ENCODE results near the gene SLX4IP.

- TF ChIP-seq CTCF (IDR thresholded peaks at IDR 0.05), result peak; percentile 84
- TF ChIP-seq EZH2 (IDR thresholded peaks at IDR 0.05; ENCODE audit: borderline replicate concordance, insufficient read depth, low read depth, low read length, poor library complexity, severe bottlenecking), result no peak
Observed at GRCh38 chr20:10427060-10427692, 7.9 kb upstream of the SLX4IP start.

Data from B cell (primary cell).